ENCODE measurements around the gene PRPF8.

Gene PRPF8

DNA sequence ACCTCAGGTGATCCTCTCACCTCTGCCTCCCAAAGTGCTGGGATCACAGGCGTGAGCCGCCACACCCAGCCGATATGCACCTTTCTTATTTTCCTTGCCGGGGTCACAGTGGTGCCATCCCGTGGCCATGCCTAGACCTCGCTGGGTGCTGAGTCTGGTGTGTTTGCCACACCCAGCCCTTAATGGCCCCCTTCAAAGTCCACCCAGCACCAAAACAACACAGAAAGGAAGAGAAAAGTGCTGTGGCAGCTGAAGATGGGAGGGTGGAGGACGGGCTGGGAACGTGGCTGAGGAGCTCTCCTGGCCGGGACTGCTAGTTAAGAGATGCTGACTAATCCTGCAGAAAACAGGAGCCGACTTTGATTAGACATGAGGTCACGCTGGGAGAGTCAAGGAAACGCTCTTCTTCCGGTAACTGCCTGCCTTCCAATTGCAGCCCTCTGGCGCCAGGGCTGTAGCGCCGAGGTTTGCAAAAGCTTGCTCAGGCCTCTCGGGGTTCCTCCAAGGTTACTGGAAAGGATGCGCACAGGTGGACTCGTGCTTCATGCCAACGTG, 67.0 kb downstream of the PRPF8 start:
- Mint-ChIP-seq H3K4me3 (no peak overlapping the region), H3K27me3 (no peaks in the 10 kb centered on the region), H3K4me1 (no peaks in the 10 kb centered on the region), H3K27ac (ENCODE audit: low read depth) (no peak overlapping the region), H3K36me3 (ENCODE audit: insufficient read depth) (peaks cover 6% of the 10 kb centered on the region), H3K9me3 (no peaks in the 10 kb centered on the region)
- no peak for DNase-seq (ENCODE audit: low spot score in 2 of 2)
- ATAC-seq (replicated peaks; ENCODE audit: extremely low read depth, poor library complexity, severe bottlenecking), result no peak

GRCh38 chr17:1616101-1616500, 68.6 kb downstream of the PRPF8 start:
- no peak for ATAC-seq (replicated peaks; ENCODE audit: extremely low read depth, poor library complexity, severe bottlenecking)
- H3K4me1 Mint-ChIP-seq, result no peaks in the 10 kb centered on the region
- H3K9me3 Mint-ChIP-seq, result no peaks in the 10 kb centered on the region
- DNase-seq (ENCODE audit: low spot score in 2 of 2), result no peak
- no peak overlapping the region for H3K4me3 Mint-ChIP-seq
- H3K36me3 Mint-ChIP-seq (ENCODE audit: insufficient read depth), result peaks cover 9% of the 10 kb centered on the region
- H3K27me3 Mint-ChIP-seq, result no peaks in the 10 kb centered on the region
- H3K27ac Mint-ChIP-seq (ENCODE audit: low read depth), result no peak overlapping the region

DNA sequence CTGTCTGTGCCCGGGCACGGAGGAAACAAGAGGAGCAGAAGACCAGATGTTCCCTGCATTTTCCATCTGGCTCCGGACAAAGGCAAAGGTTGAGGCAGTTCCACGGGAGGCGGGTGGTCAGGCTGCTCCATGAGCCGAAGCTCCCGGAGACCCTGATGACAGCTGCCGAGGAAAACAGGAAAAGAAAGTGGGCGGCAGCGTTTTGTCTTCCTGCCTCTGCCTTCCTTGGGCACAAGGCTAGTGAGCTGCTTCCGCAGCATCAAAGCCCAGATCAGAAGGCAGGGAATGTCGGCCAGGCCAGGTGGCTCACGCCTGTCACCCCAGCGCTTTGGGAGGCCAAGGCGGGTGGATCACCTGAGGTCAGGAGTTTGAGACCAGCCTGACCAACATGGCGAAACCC, 72.3 kb downstream of the PRPF8 start:
- no peak overlapping the region for H3K27ac Mint-ChIP-seq (ENCODE audit: low read depth)
- peaks cover 5% of the 10 kb centered on the region for H3K36me3 Mint-ChIP-seq (ENCODE audit: insufficient read depth)
- no peak overlapping the region for H3K4me3 Mint-ChIP-seq
- no peak for ATAC-seq (replicated peaks; ENCODE audit: extremely low read depth, poor library complexity, severe bottlenecking)
- DNase-seq (ENCODE audit: low spot score in 2 of 2), result no peak
- H3K27me3 Mint-ChIP-seq, result no peaks in the 10 kb centered on the region
- H3K9me3 Mint-ChIP-seq, result no peaks in the 10 kb centered on the region
- peaks cover 4% of the 10 kb centered on the region for H3K4me1 Mint-ChIP-seq

GRCh38 chr17:1611715-1612114, 73.0 kb downstream of the PRPF8 start:
- ATAC-seq (replicated peaks; ENCODE audit: extremely low read depth, poor library complexity, severe bottlenecking), result no peak
- no peak overlapping the region for H3K27ac Mint-ChIP-seq (ENCODE audit: low read depth)
- DNase-seq (ENCODE audit: low spot score in 2 of 2), result no peak
- no peaks in the 10 kb centered on the region for H3K27me3 Mint-ChIP-seq
- no peaks in the 10 kb centered on the region for H3K9me3 Mint-ChIP-seq
- H3K4me3 Mint-ChIP-seq, result no peak overlapping the region
- peaks cover 5% of the 10 kb centered on the region for H3K36me3 Mint-ChIP-seq (ENCODE audit: insufficient read depth)
- H3K4me1 Mint-ChIP-seq, result peaks cover 9% of the 10 kb centered on the region

- no peak for DNase-seq (ENCODE audit: low spot score in 2 of 2)
Measured at GRCh38 chr17:1608676-1609075, 76.0 kb downstream of the PRPF8 start.

DNA sequence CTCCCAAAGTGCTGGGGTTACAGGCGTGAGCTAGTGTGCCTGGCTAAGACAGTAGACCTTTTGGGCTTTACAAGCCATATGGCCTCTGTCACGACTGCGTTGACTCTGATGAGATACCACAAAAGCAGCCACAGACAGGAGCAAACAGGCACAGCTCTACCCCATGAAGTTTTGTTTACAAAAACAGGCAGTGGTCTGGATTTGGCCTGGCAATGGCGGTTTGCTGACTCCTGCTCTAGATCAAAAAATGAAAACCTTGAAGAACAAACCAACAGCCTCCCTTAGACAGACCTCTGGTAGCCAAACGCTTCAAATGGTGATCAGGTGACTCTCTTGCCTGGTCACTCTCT, 76.7 kb downstream of the PRPF8 start:
- H3K4me3 Mint-ChIP-seq, result no peak overlapping the region
- no peak for ATAC-seq (replicated peaks; ENCODE audit: extremely low read depth, poor library complexity, severe bottlenecking)

More at GRCh38 chr17:1608676-1609075, 76.0 kb downstream of the PRPF8 start:
- peaks cover 5% of the 10 kb centered on the region for H3K36me3 Mint-ChIP-seq (ENCODE audit: insufficient read depth)
- no peak overlapping the region for H3K4me3 Mint-ChIP-seq
- no peaks in the 10 kb centered on the region for H3K9me3 Mint-ChIP-seq
- ATAC-seq (replicated peaks; ENCODE audit: extremely low read depth, poor library complexity, severe bottlenecking), result no peak
- H3K4me1 Mint-ChIP-seq, result peaks cover 9% of the 10 kb centered on the region
- H3K27ac Mint-ChIP-seq (ENCODE audit: low read depth), result no peak overlapping the region
- H3K27me3 Mint-ChIP-seq, result no peaks in the 10 kb centered on the region

GRCh38 chr17:1606352-1606985, 78.2 kb downstream of the PRPF8 start:
- peaks cover 5% of the 10 kb centered on the region for H3K36me3 Mint-ChIP-seq (ENCODE audit: insufficient read depth)
- H3K4me3 Mint-ChIP-seq, result no peak overlapping the region
- no peak for DNase-seq (ENCODE audit: low spot score in 2 of 2)

More for the DNA sequence above, 76.7 kb downstream of the PRPF8 start:
- H3K27ac Mint-ChIP-seq (ENCODE audit: low read depth), result no peak overlapping the region
- H3K36me3 Mint-ChIP-seq (ENCODE audit: insufficient read depth), result peaks cover 5% of the 10 kb centered on the region
- H3K4me1 Mint-ChIP-seq, result peaks cover 9% of the 10 kb centered on the region
- no peaks in the 10 kb centered on the region for H3K27me3 Mint-ChIP-seq
- H3K9me3 Mint-ChIP-seq, result no peaks in the 10 kb centered on the region
- DNase-seq (ENCODE audit: low spot score in 2 of 2), result no peak

DNA sequence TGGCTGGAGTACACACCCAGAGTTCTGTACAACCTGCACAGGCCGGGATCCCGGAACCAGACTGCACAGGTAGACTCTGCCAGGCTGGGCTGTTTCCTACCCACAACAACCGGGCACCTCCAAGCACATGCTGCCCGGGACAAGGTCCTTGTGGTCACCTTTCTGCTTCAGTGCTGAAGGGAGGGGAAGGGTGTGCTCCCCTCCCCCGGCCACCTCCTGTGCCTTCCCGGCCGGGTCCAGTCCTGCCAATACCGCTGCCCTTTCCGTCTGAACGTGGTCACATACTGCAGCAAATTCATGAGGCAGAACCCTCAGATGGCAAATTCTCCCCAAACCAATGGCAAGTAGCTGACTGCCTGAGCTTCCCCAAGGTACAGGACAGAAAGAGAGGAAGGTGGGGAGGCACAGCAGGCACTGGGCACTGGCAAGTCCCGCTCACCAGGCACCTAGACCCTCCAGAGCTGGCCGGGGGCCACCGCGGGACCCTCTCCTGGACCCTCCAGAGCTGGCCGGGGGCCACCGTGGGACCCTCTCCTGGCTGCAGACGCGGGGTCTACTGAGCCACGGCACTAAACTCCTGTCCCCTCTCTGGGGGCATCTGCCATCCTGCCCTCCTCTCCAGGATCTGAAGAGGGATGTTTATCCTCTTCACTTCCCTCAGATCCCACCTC, 78.9 kb downstream of the PRPF8 start:
- DNase-seq (ENCODE audit: low spot score in 2 of 2) (no peak), ATAC-seq (replicated peaks; ENCODE audit: extremely low read depth, poor library complexity, severe bottlenecking) (no peak)
- peaks cover 2% of the 10 kb centered on the region for H3K36me3 Mint-ChIP-seq (ENCODE audit: insufficient read depth)
- H3K9me3 Mint-ChIP-seq, result no peaks in the 10 kb centered on the region
- no peak overlapping the region for H3K4me3 Mint-ChIP-seq
- H3K27me3 Mint-ChIP-seq, result no peaks in the 10 kb centered on the region
- H3K4me1 Mint-ChIP-seq, result peaks cover 9% of the 10 kb centered on the region
- H3K27ac Mint-ChIP-seq (ENCODE audit: low read depth), result no peak overlapping the region

More at GRCh38 chr17:1606352-1606985, 78.2 kb downstream of the PRPF8 start:
- no peaks in the 10 kb centered on the region for H3K9me3 Mint-ChIP-seq
- peaks cover 9% of the 10 kb centered on the region for H3K4me1 Mint-ChIP-seq
- no peak overlapping the region for H3K27ac Mint-ChIP-seq (ENCODE audit: low read depth)
- H3K27me3 Mint-ChIP-seq, result no peaks in the 10 kb centered on the region
- no peak for ATAC-seq (replicated peaks; ENCODE audit: extremely low read depth, poor library complexity, severe bottlenecking)

GRCh38 chr17:1604831-1605528, 79.7 kb downstream of the PRPF8 start:
- no peak overlapping the region for H3K27ac Mint-ChIP-seq (ENCODE audit: low read depth)
- peaks cover 9% of the 10 kb centered on the region for H3K4me1 Mint-ChIP-seq
- no peaks in the 10 kb centered on the region for H3K9me3 Mint-ChIP-seq
- H3K27me3 Mint-ChIP-seq, result no peaks in the 10 kb centered on the region
- H3K36me3 Mint-ChIP-seq (ENCODE audit: insufficient read depth), result peaks cover 2% of the 10 kb centered on the region
- ATAC-seq (replicated peaks; ENCODE audit: extremely low read depth, poor library complexity, severe bottlenecking) (no peak), DNase-seq (ENCODE audit: low spot score in 2 of 2) (no peak)
- no peak overlapping the region for H3K4me3 Mint-ChIP-seq

DNA sequence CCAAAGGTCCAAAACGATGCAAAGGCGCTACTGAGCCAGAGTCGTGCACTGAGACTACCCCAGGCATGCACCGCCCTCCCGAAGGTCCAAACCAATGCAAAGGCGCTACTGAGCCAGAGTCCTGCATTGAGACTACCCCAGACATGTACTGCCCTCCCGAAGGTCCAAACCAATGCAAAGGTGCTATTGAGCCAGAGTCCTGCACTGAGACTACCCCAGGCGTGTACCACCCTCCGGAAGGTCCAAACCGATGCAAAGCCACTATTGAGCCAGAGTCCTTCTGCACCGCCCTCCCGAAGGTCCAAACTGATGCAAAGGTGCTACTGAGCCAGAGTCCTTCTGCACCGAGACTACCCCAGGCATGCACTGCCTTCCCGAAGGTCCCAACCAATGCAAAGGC, 83.1 kb downstream of the PRPF8 start:
- no peaks in the 10 kb centered on the region for H3K27me3 Mint-ChIP-seq
- peaks cover 2% of the 10 kb centered on the region for H3K36me3 Mint-ChIP-seq (ENCODE audit: insufficient read depth)
- no peak for ATAC-seq (replicated peaks; ENCODE audit: extremely low read depth, poor library complexity, severe bottlenecking)
- DNase-seq (ENCODE audit: low spot score in 2 of 2), result no peak
- H3K4me1 Mint-ChIP-seq, result no peaks in the 10 kb centered on the region
- no peak overlapping the region for H3K4me3 Mint-ChIP-seq
- no peak overlapping the region for H3K27ac Mint-ChIP-seq (ENCODE audit: low read depth)
- H3K9me3 Mint-ChIP-seq, result no peaks in the 10 kb centered on the region
